Activated naive CD4-positive, alpha-beta T cell treated with anti-CD3 and anti-CD28 coated beads for 36 hours (primary cell): ENCODE data around the gene ZNF654. TPM values are rescaled to one million over a fixed set of nuclear protein-coding genes. Genes with fewer than 3 reads are reported as not detected.

ENCODE experiments used
- CTCF ChIA-PET: fragments of 350-600 bp; sonication (Branson Sonifier 250); formaldehyde crosslinking; loops from one replicate; lab custom pipeline; 2021; ENCODE audit warnings: antibody characterized with exemption; lab: Charles Lee
- DNase-seq: peaks from one replicate; pipeline ENCODE4 v3.0.0-alpha.2; 2020
- H3K27ac Mint-ChIP-seq: one replicate; pipeline ENCODE4 v1.8.0; 2021; ENCODE audit warnings: mild to moderate bottlenecking, mixed read lengths
- H3K27me3 Mint-ChIP-seq: one replicate; pipeline ENCODE4 v1.8.0; 2021; ENCODE audit warnings: low read depth, mixed read lengths
- H3K36me3 Mint-ChIP-seq: one replicate; pipeline ENCODE4 v1.8.0; 2021; ENCODE audit warnings: low read depth, mixed read lengths
- H3K4me1 Mint-ChIP-seq: one replicate; pipeline ENCODE4 v1.8.0; 2021; ENCODE audit warnings: low read depth, mixed read lengths
- H3K4me3 Mint-ChIP-seq: one replicate; pipeline ENCODE4 v1.8.0; 2021; ENCODE audit warnings: mild to moderate bottlenecking, moderate library complexity, mixed read lengths
- H3K9me3 Mint-ChIP-seq: one replicate; pipeline ENCODE4 v1.8.0; 2021; ENCODE audit warnings: mixed read lengths
- intact Hi-C: fragments of 100-400 bp; cut with micrococcal nuclease; formaldehyde crosslinking; loops from one replicate; pipeline ENCODE4 v1.15.1; 2023
- total RNA-seq, 2 experiments: library from RNA; stranded (reverse); gene quantifications; one replicate each; pipeline ENCODE4 v1.2.3, GENCODE V29; 2021

ZNF654 gene
- total RNA-seq, 2 experiments from 2014 or later: 17.8 to 18.8 TPM

DNA sequence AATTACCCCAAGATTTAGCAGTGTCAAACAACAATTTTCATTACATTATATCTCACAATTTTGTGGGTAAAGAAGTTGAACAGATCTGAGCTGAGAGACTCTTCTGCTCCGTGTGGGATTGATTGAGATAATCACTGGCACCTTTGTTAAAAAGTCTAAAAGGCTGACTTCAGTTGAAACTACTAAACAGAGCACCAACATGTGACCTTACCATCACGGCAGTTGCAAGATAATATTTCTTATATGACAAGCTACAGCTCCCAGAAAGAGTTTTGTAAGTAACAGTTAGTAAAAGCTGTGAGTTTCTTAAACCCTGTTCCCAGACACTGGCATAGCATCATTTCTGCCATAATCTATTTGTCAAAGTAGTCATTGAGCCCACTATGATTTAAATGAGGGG is 25.2 kb upstream of the ZNF654 start:
- CTCF ChIA-PET: interaction anchor here (0.7 kb wide), 1 partner anchor 80 kb away, joined by 3 read pairs; no protein-coding TSS in a partner anchor
- DNase-seq: no peak
- no peak overlapping the region for H3K4me3 Mint-ChIP-seq
- H3K9me3 Mint-ChIP-seq: no peaks in the 10 kb centered on the region
- intact Hi-C loops: loop anchor here (2.0 kb wide), 1 partner anchor 37 kb away; no protein-coding TSS in a partner anchor
- no peak overlapping the region for H3K27ac Mint-ChIP-seq
- peaks cover 2% of the 10 kb centered on the region for H3K27me3 Mint-ChIP-seq
- no peaks in the 10 kb centered on the region for H3K36me3 Mint-ChIP-seq
- H3K4me1 Mint-ChIP-seq: peaks cover 25% of the 10 kb centered on the region

DNA sequence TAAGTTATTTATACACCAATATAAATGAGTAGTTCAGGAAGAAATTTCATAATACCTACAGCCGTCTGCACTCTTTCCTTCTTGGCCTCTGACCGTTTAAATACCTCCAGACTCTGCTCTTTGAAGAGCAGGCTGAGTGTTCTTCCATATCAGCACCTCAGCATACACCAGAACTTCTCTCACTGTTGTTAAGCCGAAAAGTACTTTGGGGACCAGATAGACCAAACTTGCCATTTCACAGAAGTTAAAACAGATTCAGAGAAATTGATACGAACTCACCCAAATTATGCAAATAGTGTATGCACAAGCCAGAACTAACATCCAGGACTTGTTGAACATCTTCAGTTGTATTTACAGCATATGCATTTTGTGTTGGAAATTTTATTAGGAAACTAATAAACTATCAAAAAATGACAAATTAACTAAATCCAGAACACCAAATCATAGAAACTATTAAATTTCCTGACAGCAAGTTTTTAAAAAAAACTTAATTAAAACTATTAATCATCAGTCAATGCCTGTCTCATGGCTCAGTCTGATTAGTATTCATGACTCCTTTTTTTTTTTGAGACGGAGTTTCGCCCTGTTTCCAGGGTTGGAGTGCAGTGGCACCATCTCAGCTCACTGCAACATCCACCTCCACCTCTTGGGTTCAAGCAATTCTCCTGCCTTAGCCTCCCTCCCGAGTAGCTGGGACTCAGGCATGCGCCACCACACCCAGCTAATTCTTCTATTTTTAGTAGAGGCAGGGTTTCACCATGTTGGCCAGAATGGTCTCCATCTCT is 24.4 kb upstream of the ZNF654 start:
- H3K27me3 Mint-ChIP-seq: peaks cover 2% of the 10 kb centered on the region
- peaks cover 25% of the 10 kb centered on the region for H3K4me1 Mint-ChIP-seq
- no peaks in the 10 kb centered on the region for H3K36me3 Mint-ChIP-seq
- intact Hi-C loops: no loop called here
- DNase-seq: no peak
- H3K4me3 Mint-ChIP-seq: no peak overlapping the region
- CTCF ChIA-PET: interaction anchor here (0.7 kb wide), 1 partner anchor 79 kb away, joined by 3 read pairs; no protein-coding TSS in a partner anchor
- H3K9me3 Mint-ChIP-seq: no peaks in the 10 kb centered on the region
- H3K27ac Mint-ChIP-seq: no peak overlapping the region

DNA sequence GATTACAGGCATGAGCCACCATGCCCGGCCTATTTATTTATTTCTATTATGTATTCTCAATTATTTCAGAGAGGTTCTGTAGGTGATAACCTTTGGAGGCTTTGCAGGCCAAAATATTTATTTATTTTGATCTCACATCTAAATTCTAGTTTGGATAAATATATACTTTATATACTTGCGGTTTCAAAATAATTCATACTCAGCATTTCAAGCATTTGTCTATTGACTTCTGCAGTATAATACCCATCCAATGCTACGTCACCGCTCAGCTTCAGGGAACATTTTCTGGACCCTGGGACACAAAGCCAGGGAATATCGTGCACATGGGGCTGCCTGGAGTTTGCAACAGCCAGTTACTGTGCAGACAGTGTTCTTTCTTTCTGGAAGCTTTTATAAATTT is 22.8 kb upstream of the ZNF654 start:
- intact Hi-C loops: no loop called here
- Mint-ChIP-seq H3K27me3 (peaks cover 2% of the 10 kb centered on the region), H3K4me1 (peaks cover 25% of the 10 kb centered on the region), H3K4me3 (no peak overlapping the region), H3K9me3 (no peaks in the 10 kb centered on the region), H3K36me3 (no peaks in the 10 kb centered on the region), H3K27ac (no peak overlapping the region)
- no peak for DNase-seq
- CTCF ChIA-PET: no interaction called here

GRCh38 chr3:88038566-88038965 is 20.5 kb upstream of the ZNF654 start:
- H3K9me3 Mint-ChIP-seq: no peaks in the 10 kb centered on the region
- CTCF ChIA-PET: interaction anchor here (0.6 kb wide), 1 partner anchor 30 kb away, joined by 3 read pairs; no protein-coding TSS in a partner anchor
- no peaks in the 10 kb centered on the region for H3K36me3 Mint-ChIP-seq
- H3K27ac Mint-ChIP-seq: no peak overlapping the region
- peaks cover 2% of the 10 kb centered on the region for H3K27me3 Mint-ChIP-seq
- intact Hi-C loops: no loop called here
- peaks cover 11% of the 10 kb centered on the region for H3K4me1 Mint-ChIP-seq
- no peak for DNase-seq
- H3K4me3 Mint-ChIP-seq: no peak overlapping the region

- H3K27me3 Mint-ChIP-seq: peaks cover 2% of the 10 kb centered on the region
- CTCF ChIA-PET: no interaction called here
- no peak overlapping the region for H3K27ac Mint-ChIP-seq
- no peak for DNase-seq
- no peaks in the 10 kb centered on the region for H3K36me3 Mint-ChIP-seq
- H3K4me3 Mint-ChIP-seq: no peak overlapping the region
- intact Hi-C loops: no loop called here
- H3K9me3 Mint-ChIP-seq: no peaks in the 10 kb centered on the region
- H3K4me1 Mint-ChIP-seq: peaks cover 8% of the 10 kb centered on the region
Measured at GRCh38 chr3:88040529-88040928, 18.5 kb upstream of the ZNF654 start.

- H3K9me3 Mint-ChIP-seq: no peaks in the 10 kb centered on the region
- CTCF ChIA-PET: no interaction called here
Measured at GRCh38 chr3:88041005-88041404, 18.1 kb upstream of the ZNF654 start.

DNA sequence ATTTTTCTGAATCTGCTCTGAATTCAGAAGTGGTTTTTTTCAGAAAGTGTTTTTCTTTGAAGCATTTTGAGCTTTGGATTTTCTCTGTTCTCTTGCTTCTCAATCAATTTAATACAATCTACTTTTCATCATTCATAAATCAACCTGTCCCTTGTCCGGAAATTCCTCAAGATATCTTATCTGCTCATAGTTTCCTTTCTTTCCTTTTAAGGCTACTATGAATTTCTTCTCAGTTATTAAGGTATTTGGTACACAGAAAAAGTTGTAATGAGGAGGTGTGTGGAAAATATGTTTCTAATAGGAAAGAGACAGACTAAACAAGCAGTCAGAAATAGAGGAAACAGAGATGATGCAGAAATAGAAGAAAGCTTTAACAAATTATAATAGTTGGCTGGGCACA is 14.6 kb upstream of the ZNF654 start:
- intact Hi-C loops: no loop called here
- Mint-ChIP-seq H3K4me3 (no peak overlapping the region), H3K36me3 (no peaks in the 10 kb centered on the region), H3K27ac (peak overlapping the region; percentile 68), H3K27me3 (no peaks in the 10 kb centered on the region), H3K4me1 (peaks cover 15% of the 10 kb centered on the region), H3K9me3 (no peaks in the 10 kb centered on the region)
- no peak for DNase-seq
- CTCF ChIA-PET: interaction anchor here (1.3 kb wide), 1 partner anchor 69 kb away, joined by 3 read pairs; no protein-coding TSS in a partner anchor

More at GRCh38 chr3:88041005-88041404, 18.1 kb upstream of the ZNF654 start:
- H3K36me3 Mint-ChIP-seq: no peaks in the 10 kb centered on the region
- H3K4me3 Mint-ChIP-seq: no peak overlapping the region
- H3K27me3 Mint-ChIP-seq: peaks cover 2% of the 10 kb centered on the region
- H3K27ac Mint-ChIP-seq: no peak overlapping the region
- H3K4me1 Mint-ChIP-seq: peaks cover 10% of the 10 kb centered on the region
- intact Hi-C loops: no loop called here
- no peak for DNase-seq

DNA sequence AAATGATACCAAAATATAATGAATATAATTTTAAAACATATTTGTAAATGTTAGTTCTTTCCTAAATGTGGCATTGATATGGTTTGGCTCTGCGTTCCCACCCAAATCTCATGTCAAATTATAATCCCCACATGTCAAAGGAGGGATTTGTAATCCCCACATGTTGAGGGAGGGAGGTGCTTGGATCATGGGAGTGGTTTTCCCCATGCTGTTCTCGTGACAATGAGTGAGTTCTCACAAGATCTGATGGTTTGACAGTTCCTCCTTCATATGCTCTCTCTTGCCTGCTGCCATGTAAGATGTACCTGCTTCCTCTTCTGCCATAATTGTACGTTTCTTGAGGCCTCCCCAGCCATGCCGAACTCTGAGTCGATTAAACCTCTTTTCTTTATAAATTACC is 12.3 kb upstream of the ZNF654 start:
- H3K27ac Mint-ChIP-seq: no peak overlapping the region
- intact Hi-C loops: loop anchor here (1.0 kb wide), 1 partner anchor 10 kb away; no protein-coding TSS in a partner anchor
- peaks cover 15% of the 10 kb centered on the region for H3K4me1 Mint-ChIP-seq
- no peaks in the 10 kb centered on the region for H3K36me3 Mint-ChIP-seq
- no peaks in the 10 kb centered on the region for H3K9me3 Mint-ChIP-seq
- no peak for DNase-seq
- H3K27me3 Mint-ChIP-seq: no peaks in the 10 kb centered on the region
- CTCF ChIA-PET: no interaction called here
- H3K4me3 Mint-ChIP-seq: no peak overlapping the region

- H3K9me3 Mint-ChIP-seq: no peaks in the 10 kb centered on the region
- no peaks in the 10 kb centered on the region for H3K27me3 Mint-ChIP-seq
- no peak for DNase-seq
- CTCF ChIA-PET: interaction anchor here (0.9 to 1.8 kb wide), 2 partner anchors 56 to 94 kb away, joined by 3 to 4 read pairs (median 3); no protein-coding TSS in a partner anchor
- intact Hi-C loops: loop anchor here (2.0 kb wide), 2 partner anchors 53 to 831 kb away; partner anchors contain the start of gene CHMP2B
- H3K4me1 Mint-ChIP-seq: peaks cover 37% of the 10 kb centered on the region
- H3K27ac Mint-ChIP-seq: peak overlapping the region; percentile 98
- peak overlapping the region; percentile 90 for H3K4me3 Mint-ChIP-seq
- H3K36me3 Mint-ChIP-seq: peaks cover 37% of the 10 kb centered on the region
Measured at GRCh38 chr3:88057630-88058305, 1.3 kb upstream of the ZNF654 start.

DNA sequence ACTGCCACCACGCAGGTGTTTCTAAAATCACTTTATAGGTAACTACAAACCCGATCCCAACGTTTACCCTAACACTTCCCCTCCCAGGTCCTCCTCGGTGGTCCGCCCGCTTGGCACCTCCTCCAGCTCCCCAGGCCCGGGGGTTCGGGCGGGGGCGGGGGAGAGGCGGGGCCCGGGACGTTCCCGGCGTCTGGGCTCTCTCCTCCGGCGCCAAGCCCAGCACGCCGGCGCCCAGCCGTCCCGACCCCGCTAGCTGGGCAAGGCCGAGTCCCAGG is 812 bp upstream of the ZNF654 start:
- peaks cover 42% of the 10 kb centered on the region for H3K4me1 Mint-ChIP-seq
- H3K36me3 Mint-ChIP-seq: peaks cover 37% of the 10 kb centered on the region
- no peak for DNase-seq
- no peaks in the 10 kb centered on the region for H3K27me3 Mint-ChIP-seq
- intact Hi-C loops: loop anchor here (2.0 kb wide), 2 partner anchors 53 to 831 kb away; partner anchors contain the start of gene CHMP2B
- peak overlapping the region; percentile 98 for H3K27ac Mint-ChIP-seq
- CTCF ChIA-PET: interaction anchor here (0.9 to 1.4 kb wide), 3 partner anchors 55 to 94 kb away, joined by 3 read pairs; no protein-coding TSS in a partner anchor
- peak overlapping the region; percentile 90 for H3K4me3 Mint-ChIP-seq
- no peaks in the 10 kb centered on the region for H3K9me3 Mint-ChIP-seq

DNA sequence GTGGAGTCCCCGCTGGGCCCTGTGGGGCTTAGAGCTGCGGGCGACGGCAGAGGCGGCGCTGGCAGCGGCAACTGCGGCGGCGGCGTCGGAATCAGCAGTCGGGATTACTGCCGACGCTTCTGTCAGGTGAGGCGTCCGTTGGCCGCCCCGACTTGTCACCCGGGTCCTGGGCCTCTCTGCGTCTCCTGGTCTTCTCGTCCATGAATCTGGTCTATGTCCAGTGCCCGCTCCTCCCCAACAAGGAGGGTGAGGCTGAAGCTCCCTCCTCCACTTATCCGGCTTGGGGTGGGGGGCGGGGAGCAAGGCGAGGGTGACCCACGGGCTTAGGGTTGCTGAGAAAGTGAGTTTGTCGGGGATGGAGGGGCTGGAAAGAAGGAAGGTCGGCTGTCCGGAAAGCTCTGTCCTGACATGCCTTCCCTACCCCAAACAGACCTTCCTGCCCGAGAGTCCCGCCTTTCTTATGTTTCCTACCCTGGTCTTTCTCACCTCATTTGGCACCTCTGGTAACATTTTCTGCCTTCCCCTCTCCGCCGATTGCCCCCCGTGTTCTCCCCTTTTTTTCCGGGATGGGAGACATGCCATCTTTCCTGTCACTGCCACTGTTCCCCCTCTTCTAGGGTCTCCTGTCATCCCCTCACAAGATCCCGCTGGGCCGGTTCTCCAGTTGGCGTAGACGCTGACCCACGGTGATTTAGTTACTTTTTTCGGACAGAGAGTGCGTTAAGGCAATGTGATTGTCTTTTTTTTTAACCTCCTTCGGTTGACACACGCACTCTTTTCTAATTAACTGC is 520 bp downstream of the ZNF654 start:
- no peaks in the 10 kb centered on the region for H3K9me3 Mint-ChIP-seq
- peak overlapping the region; percentile 90 for H3K4me3 Mint-ChIP-seq
- H3K27ac Mint-ChIP-seq: peak overlapping the region; percentile 98
- H3K27me3 Mint-ChIP-seq: no peaks in the 10 kb centered on the region
- peaks cover 32% of the 10 kb centered on the region for H3K36me3 Mint-ChIP-seq
- peaks cover 47% of the 10 kb centered on the region for H3K4me1 Mint-ChIP-seq
- CTCF ChIA-PET: interaction anchor here (0.7 to 1.4 kb wide), 5 partner anchors 9 to 92 kb away, joined by 3 to 4 read pairs (median 3); no protein-coding TSS in a partner anchor
- DNase-seq: peak; percentile 14
- intact Hi-C loops: loop anchor here (1.0 to 2.0 kb wide), 7 partner anchors 27 to 833 kb away; partner anchors contain the start of genes C3orf38 and CHMP2B

DNA sequence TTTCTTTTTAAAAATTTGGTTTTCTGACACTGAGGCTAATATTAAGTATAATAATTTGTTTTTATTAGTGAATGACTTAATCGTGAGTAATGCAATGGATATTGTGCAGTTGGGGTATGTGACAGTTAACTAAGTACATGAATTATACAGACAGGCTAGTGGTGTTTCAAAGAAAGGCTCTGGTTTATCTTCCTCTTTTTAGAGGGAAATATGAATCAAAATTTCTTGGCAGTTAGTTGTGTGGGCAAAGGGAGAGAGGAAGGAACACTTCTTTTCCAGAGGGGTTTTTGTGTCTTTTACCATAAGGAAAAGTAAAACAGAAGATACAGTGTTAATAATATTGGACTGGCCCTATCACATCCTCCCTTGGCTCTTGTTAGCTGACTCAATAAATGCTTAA is 2.7 kb downstream of the ZNF654 start:
- CTCF ChIA-PET: no interaction called here
- Mint-ChIP-seq H3K36me3 (peaks cover 15% of the 10 kb centered on the region), H3K27ac (peak overlapping the region; percentile 48), H3K27me3 (no peaks in the 10 kb centered on the region), H3K4me1 (peaks cover 35% of the 10 kb centered on the region), H3K9me3 (no peaks in the 10 kb centered on the region), H3K4me3 (peak overlapping the region; percentile 36)
- intact Hi-C loops: no loop called here
- no peak for DNase-seq
